ENCODE measurements around the gene EIF6.

DNA sequence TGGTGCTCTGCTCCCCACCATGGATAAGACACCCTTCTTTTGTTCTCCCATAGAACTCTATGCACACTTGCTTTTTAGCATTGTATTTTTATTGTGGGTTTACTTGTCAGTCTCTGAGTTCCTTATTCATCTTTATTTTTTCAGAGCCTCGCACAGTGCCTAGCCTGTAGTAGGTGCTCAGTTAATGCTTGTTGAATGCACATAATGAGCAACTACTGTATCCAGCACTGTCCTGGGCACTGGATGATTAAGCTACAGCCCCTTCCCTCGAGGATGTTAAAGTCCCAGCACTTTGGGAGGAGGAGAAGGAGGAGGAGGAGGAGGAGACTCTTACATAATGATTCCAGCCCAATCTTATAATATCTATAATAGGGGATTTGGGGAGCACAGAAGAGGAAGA lies 41.3 kb downstream of the EIF6 start:
- no peak for TF ChIP-seq EZH2 (IDR thresholded peaks at IDR 0.05; ENCODE audit: low read length, missing control alignments)
- TF ChIP-seq, protein P1, sequence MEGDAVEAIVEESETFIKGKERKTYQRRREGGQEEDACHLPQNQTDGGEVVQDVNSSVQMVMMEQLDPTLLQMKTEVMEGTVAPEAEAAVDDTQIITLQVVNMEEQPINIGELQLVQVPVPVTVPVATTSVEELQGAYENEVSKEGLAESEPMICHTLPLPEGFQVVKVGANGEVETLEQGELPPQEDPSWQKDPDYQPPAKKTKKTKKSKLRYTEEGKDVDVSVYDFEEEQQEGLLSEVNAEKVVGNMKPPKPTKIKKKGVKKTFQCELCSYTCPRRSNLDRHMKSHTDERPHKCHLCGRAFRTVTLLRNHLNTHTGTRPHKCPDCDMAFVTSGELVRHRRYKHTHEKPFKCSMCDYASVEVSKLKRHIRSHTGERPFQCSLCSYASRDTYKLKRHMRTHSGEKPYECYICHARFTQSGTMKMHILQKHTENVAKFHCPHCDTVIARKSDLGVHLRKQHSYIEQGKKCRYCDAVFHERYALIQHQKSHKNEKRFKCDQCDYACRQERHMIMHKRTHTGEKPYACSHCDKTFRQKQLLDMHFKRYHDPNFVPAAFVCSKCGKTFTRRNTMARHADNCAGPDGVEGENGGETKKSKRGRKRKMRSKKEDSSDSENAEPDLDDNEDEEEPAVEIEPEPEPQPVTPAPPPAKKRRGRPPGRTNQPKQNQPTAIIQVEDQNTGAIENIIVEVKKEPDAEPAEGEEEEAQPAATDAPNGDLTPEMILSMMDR (conservative IDR thresholded peaks at IDR 0.05 in 1 of 2, IDR thresholded peaks at IDR 0.05 in 1 of 2; ENCODE audit: low read depth in 1 of 2, low read length in 2 of 2) = no peak
